K562 (cell line): Measurements from ENCODE around the gene CWF19L1. TPM values are rescaled to one million over a fixed set of nuclear protein-coding genes. Genes with fewer than 3 reads are reported as not detected.

ENCODE experiments used
- ATAC-seq: fragments of 200-7000 bp; cut with Tn5 transposase; 3 replicates; pipeline ENCODE4 v1.9.1; 2020; ENCODE audit warnings: moderate library complexity
- BruUV-seq: library from RNA; stranded (reverse); fragments of 400-500 nt; replicated peaks from 2 replicates; lab custom pipeline; 2021; lab: Mats Ljungman, UMichigan
- CTCF ChIA-PET: fragments of 300-600 bp; formaldehyde crosslinking; extraction: SDS; loops from one replicate; lab custom pipeline; 2021; ENCODE audit warnings: low intra/inter-chr PET ratio; lab: Yijun Ruan, JAX
- POLR2A ChIA-PET: fragments of 300-600, 350-650 bp; sonication (Branson Sonifier 250); formaldehyde crosslinking; extraction: SDS; loops from one replicate; lab custom pipeline; 2021; ENCODE audit warnings: antibody characterized with exemption, inconsistent platforms; lab: Yijun Ruan, JAX
- DNase-seq, 4 experiments: peaks; one replicate each; pipeline versions ENCODE4 v3.0.0 to v3.0.0-alpha.2; 2011 to 2018; ENCODE audit warnings: low spot score in 3 of 4, mixed read lengths in 3 of 4; ENCODE audit errors: extremely low read depth in 1 of 4
- FAIRE-seq: peaks from 2 replicates; lab custom pipeline; 2011; peaks lifted over from hg19 to GRCh38; lab: Jason Lieb, UNC
- H2AFZ ChIP-seq: 2 replicates; pipeline ENCODE4 v1.6.0; 2011; ENCODE audit warnings: low read depth, low read length, control low read depth, inconsistent platforms
- H3K27ac ChIP-seq: fragments of 200-600 bp; 3 replicates; pipeline ENCODE4 v1.8.0; 2011; ENCODE audit warnings: low read depth, mild to moderate bottlenecking, control low read depth, inconsistent platforms, low read length, moderate library complexity, mixed read lengths; ENCODE audit errors: extremely low read depth
- H3K27me3 ChIP-seq, 2 experiments: fragments of 300-600 bp in 1 of 2; 2 replicates in 1 of 2; 3 replicates in 1 of 2; pipeline versions ENCODE4 v1.6.0 to v1.8.0; 2011; ENCODE audit warnings: inconsistent platforms in 2 of 2, low read length in 2 of 2, mild to moderate bottlenecking in 1 of 2, mixed read lengths in 1 of 2, moderate library complexity in 1 of 2; ENCODE audit not compliant: control insufficient read depth in 2 of 2, insufficient read depth in 2 of 2
- H3K36me3 ChIP-seq: fragments of 300-600 bp; 3 replicates; pipeline ENCODE4 v1.8.0; 2011; ENCODE audit warnings: mild to moderate bottlenecking, low read length, inconsistent platforms; ENCODE audit not compliant: control insufficient read depth, insufficient read depth
- H3K4me1 ChIP-seq, 2 experiments: fragments of 200-600 bp in 1 of 2; replicated peaks in 1 of 2; 2 replicates in 1 of 2; 3 replicates in 1 of 2; pipeline versions ENCODE4 v1.5.1 to v1.8.0; 2011; ENCODE audit warnings: inconsistent platforms in 2 of 2, low read length in 2 of 2, mild to moderate bottlenecking in 1 of 2, mixed read lengths in 1 of 2, moderate library complexity in 1 of 2; ENCODE audit not compliant: control insufficient read depth in 2 of 2, insufficient read depth in 2 of 2
- H3K4me2 ChIP-seq: 2 replicates; pipeline ENCODE4 v1.6.1; 2011; ENCODE audit warnings: low read length, control low read depth, inconsistent platforms, mixed read lengths; ENCODE audit not compliant: insufficient read depth
- H3K4me3 ChIP-seq: fragments of 200-600 bp; sonication (generic), shearing (Covaris generic); 2 replicates; pipeline ENCODE4 v1.5.1; 2016; ENCODE audit warnings: control low read depth, inconsistent platforms
- H3K79me2 ChIP-seq: fragments of 200-600 bp; 3 replicates; pipeline ENCODE4 v1.8.0; 2011; ENCODE audit warnings: low read length, inconsistent platforms; ENCODE audit not compliant: control insufficient read depth, insufficient read depth
- H3K9ac ChIP-seq, 2 experiments: 2 replicates each; pipeline versions ENCODE4 v1.6.0 to v1.6.1; 2011; ENCODE audit warnings: low read depth in 2 of 2, low read length in 2 of 2, control low read depth in 1 of 2, inconsistent platforms in 1 of 2, mild to moderate bottlenecking in 1 of 2, mixed read lengths in 1 of 2; ENCODE audit not compliant: insufficient read depth in 1 of 2
- H3K9me1 ChIP-seq: one replicate; pipeline ENCODE4 v1.6.0; 2011; ENCODE audit warnings: inconsistent platforms, mild to moderate bottlenecking, low read length, moderate library complexity; ENCODE audit not compliant: control insufficient read depth, insufficient read depth
- H3K9me3 ChIP-seq: replicated peaks from 2 replicates; pipeline ENCODE4 v1.5.1; 2011; ENCODE audit warnings: low read depth, low read length, inconsistent platforms; ENCODE audit not compliant: control insufficient read depth, insufficient read depth
- H4K20me1 ChIP-seq: replicated peaks from 2 replicates; pipeline ENCODE4 v1.6.1; 2011; ENCODE audit warnings: low read length, inconsistent platforms, mixed read lengths; ENCODE audit not compliant: control insufficient read depth, insufficient read depth
- GTF2A2 ChIP-seq: IDR thresholded peaks from 2 replicates; pipeline ENCODE4 v1.6.1; 2016; ENCODE audit warnings: mild to moderate bottlenecking, missing genetic modification characterization, missing compliant biosample characterization
- HCFC1 ChIP-seq: IDR thresholded peaks from 2 replicates; pipeline ENCODE4 v1.6.1; 2012; ENCODE audit warnings: low read depth, low read length, improper control_type of control experiment
- POLR3A ChIP-seq: IDR thresholded peaks from 2 replicates; pipeline ENCODE4 v1.6.1; 2011; ENCODE audit warnings: borderline replicate concordance, mild to moderate bottlenecking, moderate library complexity; ENCODE audit not compliant: insufficient read length, insufficient read depth; ENCODE audit errors: extremely low read depth
- ZNF121 ChIP-seq: sonication (generic); formaldehyde crosslinking; conservative IDR thresholded peaks from 2 replicates; pipeline ENCODE4 v1.8.0; 2022; ENCODE audit warnings: missing genetic modification reagents
- WGBS: fragments of 100-300 bp; shearing (Covaris generic); methylation state at CpG from one replicate; pipeline ENCODE4 v1.1.6; 2016; ENCODE audit warnings: low coverage, mixed read lengths; ENCODE audit not compliant: insufficient coverage; ENCODE audit errors: missing lambda C conversion rate; 5-methylcytosine and 5-hydroxymethylcytosine counted together
- in situ Hi-C: fragments of 300-500 bp; cut with MboI; formaldehyde crosslinking; loops from 4 replicates; pipeline ENCODE4 v1.15.0; 2018; ENCODE audit warnings: inconsistent platforms, mixed read lengths
- intact Hi-C: fragments of 100-400 bp; cut with micrococcal nuclease; formaldehyde crosslinking; loops from 2 replicates; pipeline ENCODE4 v1.14.2; 2022
- polyA plus RNA-seq, 8 experiments: library from polyadenylated mRNA; depleted of rRNA in 4 of 8; stranded (reverse) in 5 of 8; unstranded in 3 of 8; fragments of >200 nt; fragmentation: Nextera tagmentation in 2 of 8; fragmentation: Illumina TruSeq in 1 of 8; extraction: Ambion mirVana in 2 of 8; extraction: Trizol in 1 of 8; gene quantifications; 2 replicates each; pipeline versions ENCODE4 v1.2.1 to v1.2.3, GENCODE V29; 2011 to 2014; ENCODE audit warnings: inconsistent platforms in 1 of 8, missing spikeins in 1 of 8
- total RNA-seq, 7 experiments: library from RNA; depleted of rRNA in 6 of 7; stranded (reverse); fragments of >200 nt in 6 of 7; fragmentation: Illumina TruSeq in 2 of 7; extraction: Trizol in 2 of 7; gene quantifications; 2 replicates each; pipeline versions ENCODE4 v1.2.1 to v1.2.3, GENCODE V29; 2011 to 2021; ENCODE audit warnings: low replicate concordance in 1 of 7

Gene CWF19L1
- total and polyA plus RNA-seq, 9 of the 15 experiments (the other 6 are each of a cell fraction or from before 2014, with no cell fraction given), result 19.5 to 49.9 (median 30.9) TPM

- FAIRE-seq (no peak), DNase-seq (no peak), ATAC-seq (no peak)
- Histone ChIP-seq H2AFZ (no peak overlapping the region), H3K9me3 (no peaks in the 10 kb centered on the region), H3K36me3 (no peaks in the 10 kb centered on the region), H3K4me1 (no peaks in the 10 kb centered on the region; a peak in 1 of 5 replicates), H3K9me1 (no peaks in the 10 kb centered on the region), H3K4me3 (no peak overlapping the region), H3K9ac (no peak overlapping the region), H4K20me1 (no peaks in the 10 kb centered on the region), H3K27ac (no peak overlapping the region), H3K4me2 (no peak overlapping the region), H3K79me2 (no peaks in the 10 kb centered on the region), H3K27me3 (peaks cover 11 to 18% of the 10 kb centered on the region in 2 experiments; a peak in 4 of 5 replicates)
- TF ChIP-seq GTF2A2 (no peak), POLR3A (no peak)
- BruUV-seq, result no TSS peak
- ChIA-PET POLR2A (no interaction called here), CTCF (no interaction called here)
- intact Hi-C loops (no loop called here), in situ Hi-C loops (no loop called here)
- WGBS, result 42% methylated on average over 5 of the region's 5 CpGs
These were observed 39.4 kb upstream of the CWF19L1 start for GRCh38 chr10:100306861-100307260.

DNA sequence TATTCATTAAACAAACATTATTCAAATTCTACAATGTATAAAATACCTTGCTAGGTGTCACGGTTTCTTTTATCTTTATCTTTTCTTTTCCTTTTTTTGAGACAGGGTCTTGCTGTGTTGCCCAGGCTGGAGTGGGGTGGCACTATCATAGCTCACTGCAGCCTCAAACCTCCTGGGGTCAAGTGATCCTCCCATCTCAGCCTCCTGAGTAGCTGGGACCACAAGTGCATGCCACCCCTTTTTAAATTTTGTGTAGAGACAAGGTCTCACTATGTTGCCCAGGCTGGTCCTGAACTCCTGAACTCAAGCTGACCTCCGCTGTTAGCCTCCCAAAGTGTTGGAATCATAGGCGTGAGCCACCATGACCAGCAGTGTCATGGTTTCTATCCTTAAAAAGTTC, 37.0 kb upstream of the CWF19L1 start:
- intact Hi-C loops, result no loop called here

More for the DNA sequence above, 37.0 kb upstream of the CWF19L1 start:
- no peaks in the 10 kb centered on the region for H3K9me3 ChIP-seq
- TF ChIP-seq ZNF121 (peak; percentile 40; the same call in 1 of the 2 replicates), HCFC1 (no peak)
- in situ Hi-C loops, result no loop called here
- H3K4me3 ChIP-seq, result no peak overlapping the region
- H4K20me1 ChIP-seq, result no peaks in the 10 kb centered on the region
- 3% methylated on average over 3 of the region's 3 CpGs for WGBS
- no TSS peak for BruUV-seq
- H3K27ac ChIP-seq, result no peak overlapping the region
- no peaks in the 10 kb centered on the region for H3K36me3 ChIP-seq
- CTCF ChIA-PET, result interaction anchor here (1.3 to 3.9 kb wide), 3 partner anchors 32 to 204 kb away, joined by 5 to 38 read pairs (median 8); no protein-coding TSS in a partner anchor
- no peaks in the 10 kb centered on the region; a peak in 1 of 5 replicates for H3K4me1 ChIP-seq
- H3K79me2 ChIP-seq, result no peaks in the 10 kb centered on the region
- POLR2A ChIA-PET, result interaction anchor here (0.7 kb wide), 1 partner anchor 9 kb away, joined by 3 read pairs; no protein-coding TSS in a partner anchor
- peaks cover 10 to 14% of the 10 kb centered on the region in 2 experiments; a peak in 4 of 5 replicates for H3K27me3 ChIP-seq
- H2AFZ ChIP-seq, result no peak overlapping the region
- H3K9ac ChIP-seq, result no peak overlapping the region
- FAIRE-seq (no peak), DNase-seq (no peak), ATAC-seq (no peak)
- no peak overlapping the region for H3K4me2 ChIP-seq
- H3K9me1 ChIP-seq, result no peaks in the 10 kb centered on the region
